ENCODE measurements around the gene PTPRG.

The PTPRG gene

DNA sequence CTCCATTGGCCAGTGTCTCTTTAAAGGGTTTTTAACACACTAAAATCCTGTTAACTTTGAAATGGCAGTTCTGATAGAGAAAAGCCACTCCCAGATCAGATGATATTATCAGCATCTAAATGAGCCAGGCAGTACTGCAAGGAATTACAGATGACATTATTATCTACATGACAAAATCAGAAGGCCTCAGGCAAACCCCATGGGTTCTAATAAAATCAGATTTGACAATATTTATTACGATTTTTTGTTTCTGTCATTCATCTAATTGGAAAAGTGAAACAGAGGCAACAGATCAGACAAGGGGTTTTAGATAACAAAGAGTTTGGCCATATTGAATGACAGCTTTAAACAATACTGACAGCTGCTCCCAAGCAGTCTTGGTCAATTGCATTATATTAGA, 699.3 kb downstream of the PTPRG start:
- FAIRE-seq, result no peak

- FAIRE-seq, result no peak
These were observed 699.8 kb downstream of the PTPRG start for GRCh38 chr3:62261121-62261520.

- FAIRE-seq, result no peak
These were observed 700.4 kb downstream of the PTPRG start for GRCh38 chr3:62261736-62262135.

DNA sequence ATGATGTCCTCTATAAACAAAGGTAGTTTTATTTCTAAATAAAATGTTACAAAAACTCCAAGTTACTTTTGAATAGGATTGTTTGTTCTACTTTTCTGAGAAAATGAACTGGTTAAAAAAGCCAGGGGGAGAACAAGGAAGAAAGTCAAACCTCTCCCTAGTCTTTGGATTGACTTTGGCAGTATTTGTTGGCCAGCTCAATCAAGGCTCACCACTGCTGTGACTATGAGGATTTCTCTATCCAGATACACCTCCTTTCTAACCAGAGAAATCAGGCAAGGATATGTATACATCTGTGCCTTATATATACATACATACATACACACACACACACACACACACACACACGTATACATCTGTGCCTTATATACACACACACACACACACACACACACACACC, 704.2 kb downstream of the PTPRG start:
- no peak for FAIRE-seq

GRCh38 chr3:62266668-62267283, 705.4 kb downstream of the PTPRG start:
- no peak for FAIRE-seq

DNA sequence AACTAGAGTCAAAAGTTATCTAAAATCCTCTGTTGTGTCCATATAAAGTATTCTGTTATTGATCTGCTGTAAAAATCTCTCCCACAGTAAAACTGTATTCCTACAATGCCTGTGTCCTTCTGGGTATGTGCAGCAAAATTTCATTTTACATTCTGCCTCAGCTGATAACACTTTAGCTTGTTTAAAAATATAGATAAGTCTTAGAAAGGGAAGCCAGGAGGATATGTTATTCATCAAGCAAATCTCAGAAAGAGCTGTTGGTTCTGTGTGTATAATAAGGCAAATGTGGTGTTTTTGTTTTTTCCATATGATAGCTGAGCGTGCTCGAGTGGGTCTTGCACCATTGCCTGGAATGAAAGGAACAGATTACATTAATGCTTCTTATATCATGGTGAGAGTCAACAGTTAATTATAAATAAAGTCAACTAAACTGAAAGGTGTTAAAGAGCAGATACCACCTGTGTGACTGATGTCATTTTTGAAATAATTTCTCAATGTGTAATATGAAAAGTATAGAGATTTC, 715.3 kb downstream of the PTPRG start:
- no peak for FAIRE-seq

DNA sequence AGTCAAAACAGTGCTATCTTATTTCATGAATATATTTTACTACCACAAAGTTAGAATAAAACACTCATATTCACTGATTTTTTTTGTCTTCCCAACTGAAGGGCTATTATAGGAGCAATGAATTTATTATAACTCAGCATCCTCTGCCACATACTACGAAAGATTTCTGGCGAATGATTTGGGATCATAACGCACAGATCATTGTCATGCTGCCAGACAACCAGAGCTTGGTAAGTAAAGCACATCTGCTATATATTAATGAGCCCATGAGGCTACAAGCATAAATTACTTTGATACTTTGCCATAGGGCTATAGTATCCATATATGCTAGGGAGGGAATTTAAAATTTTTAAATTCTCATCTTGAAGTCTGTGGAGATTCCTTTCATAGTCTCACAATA, 716.1 kb downstream of the PTPRG start:
- FAIRE-seq, result no peak

GRCh38 chr3:62277986-62278385, 716.6 kb downstream of the PTPRG start:
- no peak for FAIRE-seq

- no peak for FAIRE-seq
These were observed 720.4 kb downstream of the PTPRG start for GRCh38 chr3:62281726-62282125.

GRCh38 chr3:62284442-62284841, 723.1 kb downstream of the PTPRG start:
- no peak for FAIRE-seq

DNA sequence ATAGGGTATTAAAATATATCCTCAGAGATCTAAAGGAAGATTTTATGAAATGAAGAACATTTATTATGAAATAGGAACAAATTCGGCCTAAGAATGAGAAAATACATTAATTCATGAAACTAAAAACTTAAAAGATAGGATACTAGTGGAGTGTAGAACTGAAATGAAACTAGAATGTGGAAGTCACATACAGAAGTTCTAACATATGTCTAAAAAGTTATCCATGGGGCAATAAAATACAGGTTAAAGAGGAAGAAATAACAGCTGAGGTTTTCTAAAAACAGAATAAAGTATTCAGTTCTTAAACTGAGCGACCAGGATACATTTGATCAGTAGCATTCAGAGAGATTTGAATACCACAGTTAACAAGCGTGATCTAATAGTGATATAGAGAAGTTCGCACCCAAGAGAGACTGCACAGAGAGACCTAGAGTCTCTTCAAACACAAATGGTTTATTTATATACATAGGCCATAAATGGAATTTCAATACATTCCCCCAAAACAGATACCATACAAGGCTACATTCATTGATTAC, 726.1 kb downstream of the PTPRG start:
- FAIRE-seq, result no peak

GRCh38 chr3:62289922-62290321, 728.6 kb downstream of the PTPRG start:
- no peak for FAIRE-seq

GRCh38 chr3:62293051-62293780, 731.8 kb downstream of the PTPRG start:
- FAIRE-seq, result no peak

- no peak for FAIRE-seq
These were observed 734.2 kb downstream of the PTPRG start for GRCh38 chr3:62295571-62295970.

GRCh38 chr3:62300617-62301016, 739.2 kb downstream of the PTPRG start:
- FAIRE-seq, result no peak

GRCh38 chr3:62312201-62312600, 750.8 kb downstream of the PTPRG start:
- FAIRE-seq, result no peak

DNA sequence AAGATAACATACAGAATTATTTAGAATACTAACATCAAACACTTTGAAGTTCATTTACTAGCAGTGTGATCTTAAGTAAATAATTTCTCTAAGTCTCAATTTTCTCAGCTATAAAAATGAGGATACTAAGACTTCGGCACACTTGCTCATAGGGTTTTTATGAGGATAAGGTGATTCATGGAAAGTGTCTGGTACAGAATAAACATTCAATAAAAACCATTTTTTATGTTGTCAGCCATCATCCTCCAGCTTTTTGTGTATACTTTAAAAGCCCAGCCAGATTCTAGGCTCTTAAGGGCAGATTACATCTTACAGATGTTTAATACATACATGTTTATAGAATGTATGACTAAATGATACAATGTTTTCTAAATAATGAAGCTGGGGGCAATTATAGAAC, 755.2 kb downstream of the PTPRG start:
- no peak for FAIRE-seq

- FAIRE-seq, result no peak
These were observed 757.0 kb downstream of the PTPRG start for GRCh38 chr3:62318365-62318751.

GRCh38 chr3:62318752-62319569, 757.6 kb downstream of the PTPRG start:
- no peak for FAIRE-seq

- no peak for FAIRE-seq
These were observed 758.3 kb downstream of the PTPRG start for GRCh38 chr3:62319570-62320243.

- FAIRE-seq, result no peak
These were observed 761.9 kb downstream of the PTPRG start for GRCh38 chr3:62323241-62323640.

DNA sequence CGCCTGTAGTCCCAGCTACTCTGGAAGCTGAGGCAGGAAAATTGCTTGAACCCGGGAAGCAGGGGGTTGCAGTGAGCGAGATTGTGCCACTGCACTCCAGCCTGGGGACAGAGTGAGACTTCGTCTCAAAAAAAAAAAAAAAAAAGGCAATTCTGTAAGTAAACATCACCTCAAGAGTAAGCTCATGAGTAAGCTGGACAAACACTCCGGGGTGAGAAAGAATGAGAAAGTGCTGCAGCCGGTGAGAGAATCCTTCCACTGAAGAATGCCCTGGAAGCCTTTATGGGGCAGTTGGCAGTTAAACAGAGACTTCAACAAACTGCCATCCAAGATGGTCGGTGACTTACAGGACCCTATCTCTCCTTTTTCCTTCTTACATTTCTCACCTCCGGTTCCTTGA, 764.5 kb downstream of the PTPRG start:
- no peak for FAIRE-seq

DNA sequence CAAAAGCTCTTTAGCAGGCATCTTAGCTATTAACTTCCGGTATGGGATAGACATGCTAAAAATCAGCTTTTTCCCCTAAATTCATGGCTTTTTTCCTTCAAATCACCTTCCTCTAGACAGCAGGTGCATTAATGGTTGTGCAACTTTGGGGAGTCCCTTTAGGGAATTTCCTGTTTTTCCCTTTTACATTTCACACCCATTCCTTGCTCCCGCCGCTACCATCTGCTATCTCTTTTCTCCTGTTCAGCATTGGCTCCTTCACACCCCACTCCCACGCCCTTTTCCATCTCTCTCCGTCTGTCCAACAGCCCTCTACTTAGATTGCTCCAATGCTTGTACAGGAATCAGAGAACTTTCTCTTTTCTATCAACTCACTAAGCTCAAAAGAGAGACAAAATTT, 768.6 kb downstream of the PTPRG start:
- FAIRE-seq, result no peak
